Measurements from ENCODE around the gene CLNS1A. TPM values are rescaled to one million over a fixed set of nuclear protein-coding genes. Genes with fewer than 3 reads are reported as not detected.

The CLNS1A gene
- total RNA-seq, 4 donors from 2014 or later: 50.5 to 78.0 (median 72.7) TPM

GRCh38 chr11:77630157-77630710 is 7.4 kb downstream of the CLNS1A start:
- H3K27me3 ChIP-seq: no peaks in the 10 kb centered on the region
- no peak overlapping the region for H3K4me3 ChIP-seq
- DNase-seq (ENCODE audit: extremely low spot score): no peak
- H3K27ac ChIP-seq (replicated peaks in 1 of 4): no peak overlapping the region
- peaks cover 3 to 16% (median 9%) of the 10 kb centered on the region in 4 donors for H3K4me1 ChIP-seq
- WGBS: 80% methylated on average over 4 of the region's 4 CpGs
- H3K36me3 ChIP-seq: peaks cover 0 to 29% (median 8%) of the 10 kb centered on the region in 4 donors
- no peaks in the 10 kb centered on the region for H3K9me3 ChIP-seq
- intact Hi-C loops (cut with DNase I): no loop called here
- no peak for TF ChIP-seq POLR2AphosphoS5 (IDR thresholded peaks at IDR 0.05)
- TF ChIP-seq EP300 (IDR thresholded peaks at IDR 0.05): no peak
- TF ChIP-seq POLR2A (IDR thresholded peaks at IDR 0.05; ENCODE audit: low read depth): no peak
- TF ChIP-seq, protein P1, sequence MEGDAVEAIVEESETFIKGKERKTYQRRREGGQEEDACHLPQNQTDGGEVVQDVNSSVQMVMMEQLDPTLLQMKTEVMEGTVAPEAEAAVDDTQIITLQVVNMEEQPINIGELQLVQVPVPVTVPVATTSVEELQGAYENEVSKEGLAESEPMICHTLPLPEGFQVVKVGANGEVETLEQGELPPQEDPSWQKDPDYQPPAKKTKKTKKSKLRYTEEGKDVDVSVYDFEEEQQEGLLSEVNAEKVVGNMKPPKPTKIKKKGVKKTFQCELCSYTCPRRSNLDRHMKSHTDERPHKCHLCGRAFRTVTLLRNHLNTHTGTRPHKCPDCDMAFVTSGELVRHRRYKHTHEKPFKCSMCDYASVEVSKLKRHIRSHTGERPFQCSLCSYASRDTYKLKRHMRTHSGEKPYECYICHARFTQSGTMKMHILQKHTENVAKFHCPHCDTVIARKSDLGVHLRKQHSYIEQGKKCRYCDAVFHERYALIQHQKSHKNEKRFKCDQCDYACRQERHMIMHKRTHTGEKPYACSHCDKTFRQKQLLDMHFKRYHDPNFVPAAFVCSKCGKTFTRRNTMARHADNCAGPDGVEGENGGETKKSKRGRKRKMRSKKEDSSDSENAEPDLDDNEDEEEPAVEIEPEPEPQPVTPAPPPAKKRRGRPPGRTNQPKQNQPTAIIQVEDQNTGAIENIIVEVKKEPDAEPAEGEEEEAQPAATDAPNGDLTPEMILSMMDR (IDR thresholded peaks at IDR 0.05): no peak

DNA sequence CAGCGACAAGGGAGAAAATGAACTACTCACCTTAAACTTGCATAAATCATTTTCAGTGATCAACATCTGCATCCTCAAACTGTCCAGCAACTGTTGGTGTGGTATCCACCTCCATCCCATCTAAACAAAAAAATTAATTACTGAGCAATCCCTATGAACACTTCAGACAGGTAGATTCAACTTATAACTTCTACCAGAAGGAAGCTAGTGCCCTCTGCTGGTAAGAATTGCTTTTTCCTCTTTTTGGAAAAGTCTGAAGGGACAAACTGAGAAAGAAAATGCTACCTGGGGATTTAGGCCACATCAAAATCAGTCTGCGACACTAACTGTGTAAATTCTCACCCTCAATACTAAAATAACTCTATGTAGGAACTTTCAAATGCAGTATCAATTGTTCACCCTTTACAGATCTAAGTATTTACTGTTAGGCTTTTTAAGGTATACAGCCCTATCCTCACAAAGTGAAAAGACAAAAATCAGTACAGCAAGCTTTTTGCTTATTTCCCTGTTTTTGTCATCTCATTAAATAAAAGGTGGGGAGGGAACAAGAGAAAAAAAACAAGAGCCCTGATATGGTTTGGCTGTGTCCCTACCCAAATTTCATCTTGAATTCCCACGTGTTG is 17.9 kb downstream of the CLNS1A start:
- H3K9me3 ChIP-seq: no peaks in the 10 kb centered on the region
- H3K27me3 ChIP-seq: no peaks in the 10 kb centered on the region
- no peak for DNase-seq (ENCODE audit: extremely low spot score)
- no peak overlapping the region for H3K27ac ChIP-seq (replicated peaks in 1 of 4)
- TF ChIP-seq POLR2A (IDR thresholded peaks at IDR 0.05; ENCODE audit: low read depth) (no peak), POLR2AphosphoS5 (IDR thresholded peaks at IDR 0.05) (no peak), EP300 (IDR thresholded peaks at IDR 0.05) (no peak)
- TF ChIP-seq, protein P1 (IDR thresholded peaks at IDR 0.05): peak; percentile 53 to 73 (median 64)
- intact Hi-C loops (cut with DNase I): no loop called here
- H3K36me3 ChIP-seq: peaks cover 29 to 93% (median 76%) of the 10 kb centered on the region in 4 donors
- WGBS: 88% methylated on average over 3 of the region's 3 CpGs
- peaks cover 0 to 5% (median 0%) of the 10 kb centered on the region in 4 donors for H3K4me1 ChIP-seq
- H3K4me3 ChIP-seq: no peak overlapping the region

GRCh38 chr11:77617892-77618291 is 19.7 kb downstream of the CLNS1A start:
- H3K27me3 ChIP-seq: no peaks in the 10 kb centered on the region
- peaks cover 27 to 94% (median 68%) of the 10 kb centered on the region in 4 donors for H3K36me3 ChIP-seq
- no peak overlapping the region for H3K4me3 ChIP-seq
- H3K27ac ChIP-seq (replicated peaks in 1 of 4): no peak overlapping the region
- intact Hi-C loops (cut with DNase I): no loop called here
- no peak for DNase-seq (ENCODE audit: extremely low spot score)
- H3K4me1 ChIP-seq: peaks cover 0 to 5% (median 0%) of the 10 kb centered on the region in 4 donors
- no peaks in the 10 kb centered on the region for H3K9me3 ChIP-seq
- TF ChIP-seq, protein P1 (IDR thresholded peaks at IDR 0.05): no peak
- TF ChIP-seq EP300 (IDR thresholded peaks at IDR 0.05): no peak
- no peak for TF ChIP-seq POLR2A (IDR thresholded peaks at IDR 0.05; ENCODE audit: low read depth)
- TF ChIP-seq POLR2AphosphoS5 (IDR thresholded peaks at IDR 0.05): no peak
- WGBS: 57% methylated on average over 3 of the region's 3 CpGs

- Histone ChIP-seq H3K36me3 (peaks cover 7 to 96% (median 64%) of the 10 kb centered on the region in 4 donors), H3K4me1 (no peaks in the 10 kb centered on the region), H3K27ac (replicated peaks in 1 of 4) (no peak overlapping the region), H3K4me3 (no peak overlapping the region), H3K9me3 (no peaks in the 10 kb centered on the region), H3K27me3 (no peaks in the 10 kb centered on the region)
- intact Hi-C loops (cut with DNase I): no loop called here
- DNase-seq (ENCODE audit: extremely low spot score): no peak
- TF ChIP-seq EP300 (IDR thresholded peaks at IDR 0.05): no peak
- no peak for TF ChIP-seq POLR2AphosphoS5 (IDR thresholded peaks at IDR 0.05)
- no peak for TF ChIP-seq POLR2A (IDR thresholded peaks at IDR 0.05; ENCODE audit: low read depth)
- TF ChIP-seq, protein P1 (IDR thresholded peaks at IDR 0.05): no peak
Measured at GRCh38 chr11:77611921-77612320, 25.7 kb downstream of the CLNS1A start.

Data from esophagus muscularis mucosa (tissue), 4 donors.